Neural crest cell (in vitro differentiated cells): ENCODE results near the gene TM4SF1. TPM values are rescaled to one million over a fixed set of nuclear protein-coding genes. Genes with fewer than 3 reads are reported as not detected.

Experiments used
- DNase-seq: peaks from one replicate; pipeline ENCODE4 v3.0.0; 2021; ENCODE audit warnings: low read depth, mixed read lengths, low spot score
- H3K27ac Mint-ChIP-seq: one replicate; pipeline ENCODE4 v1.8.0; 2021; ENCODE audit warnings: mild to moderate bottlenecking, mixed read lengths; ENCODE audit not compliant: unreplicated experiment
- H3K27me3 Mint-ChIP-seq: 2 replicates; pipeline ENCODE4 v1.8.0; 2021; ENCODE audit warnings: low read depth, mild to moderate bottlenecking, mixed read lengths
- H3K36me3 Mint-ChIP-seq: 2 replicates; pipeline ENCODE4 v1.8.0; 2021; ENCODE audit warnings: low read depth, mild to moderate bottlenecking, mixed read lengths
- H3K4me1 Mint-ChIP-seq: 2 replicates; pipeline ENCODE4 v1.8.0; 2021; ENCODE audit warnings: mixed read lengths
- H3K4me3 Mint-ChIP-seq: one replicate; pipeline ENCODE4 v1.8.0; 2021; ENCODE audit warnings: mild to moderate bottlenecking, mixed read lengths
- H3K9me3 Mint-ChIP-seq: 2 replicates; pipeline ENCODE4 v1.8.0; 2021; ENCODE audit warnings: mixed read lengths
- CTCF ChIP-seq: fragments of 200-600 bp; sonication (generic); conservative IDR thresholded peaks from 2 replicates; pipeline ENCODE4 v1.5.0; 2021; ENCODE audit warnings: antibody characterized with exemption, mild to moderate bottlenecking
- total RNA-seq: library from RNA; stranded (reverse); gene quantifications from 2 replicates; pipeline ENCODE4 v1.2.1, GENCODE V29; 2021

TM4SF1 gene
- total RNA-seq, 1 donor from 2014 or later = not detected

- Mint-ChIP-seq H3K4me1 (peaks cover 11% of the 10 kb centered on the region), H3K9me3 (peaks cover 10% of the 10 kb centered on the region), H3K36me3 (peaks cover 3% of the 10 kb centered on the region), H3K4me3 (no peak overlapping the region), H3K27me3 (no peaks in the 10 kb centered on the region), H3K27ac (no peak overlapping the region)
- no peak for TF ChIP-seq CTCF
- DNase-seq = no peak
These were observed 11.3 kb upstream of the TM4SF1 start for GRCh38 chr3:149388531-149389417.

GRCh38 chr3:149388001-149388440, 10.6 kb upstream of the TM4SF1 start:
- no peak overlapping the region for H3K4me3 Mint-ChIP-seq
- no peak for TF ChIP-seq CTCF
- no peak for DNase-seq
- H3K9me3 Mint-ChIP-seq = peaks cover 10% of the 10 kb centered on the region
- H3K27ac Mint-ChIP-seq = no peak overlapping the region
- no peaks in the 10 kb centered on the region for H3K27me3 Mint-ChIP-seq
- H3K36me3 Mint-ChIP-seq = peaks cover 3% of the 10 kb centered on the region
- H3K4me1 Mint-ChIP-seq = peaks cover 11% of the 10 kb centered on the region

- no peak for TF ChIP-seq CTCF
- Mint-ChIP-seq H3K4me1 (peaks cover 16% of the 10 kb centered on the region), H3K4me3 (no peak overlapping the region), H3K9me3 (peaks cover 17% of the 10 kb centered on the region), H3K36me3 (peaks cover 9% of the 10 kb centered on the region), H3K27me3 (no peaks in the 10 kb centered on the region), H3K27ac (peak overlapping the region; percentile 93)
- no peak for DNase-seq
These were observed 8.8 kb upstream of the TM4SF1 start for GRCh38 chr3:149386299-149386606.

GRCh38 chr3:149385617-149386298, 8.3 kb upstream of the TM4SF1 start:
- Mint-ChIP-seq H3K36me3 (peaks cover 9% of the 10 kb centered on the region), H3K27me3 (no peaks in the 10 kb centered on the region), H3K4me3 (no peak overlapping the region), H3K9me3 (peaks cover 17% of the 10 kb centered on the region), H3K27ac (no peak overlapping the region), H3K4me1 (peaks cover 16% of the 10 kb centered on the region)
- TF ChIP-seq CTCF = no peak
- DNase-seq = no peak

GRCh38 chr3:149384911-149385321, 7.5 kb upstream of the TM4SF1 start:
- H3K36me3 Mint-ChIP-seq = peaks cover 9% of the 10 kb centered on the region
- H3K27ac Mint-ChIP-seq = no peak overlapping the region

More at GRCh38 chr3:149384911-149385321, 7.5 kb upstream of the TM4SF1 start:
- Mint-ChIP-seq H3K9me3 (peaks cover 16% of the 10 kb centered on the region), H3K27me3 (no peaks in the 10 kb centered on the region), H3K4me1 (peaks cover 16% of the 10 kb centered on the region), H3K4me3 (no peak overlapping the region)
- TF ChIP-seq CTCF = no peak
- no peak for DNase-seq
